Thyroid gland (tissue), 4 donors: ENCODE results near the gene MORC1.
"Not testable (repeated sequence)": the region's sequence is repeated elsewhere in the genome, so short reads cannot be mapped to it uniquely, and the experiment has no call there.

ENCODE experiments used
- POLR2A ChIP-seq, 2 donors: fragments of 450-650 bp; IDR thresholded peaks; one replicate each; pipeline ENCODE4 v1.6.1; 2017; ENCODE audit warnings: antibody characterized with exemption in 2 of 2, mild to moderate bottlenecking in 2 of 2, moderate library complexity in 1 of 2
- TF ChIP-seq, protein P1 (sequence below), 6 experiments: fragments of 200-600 bp in 3 of 6; fragments of 450-650 bp in 3 of 6; sonication (generic) in 3 of 6; IDR thresholded peaks; one replicate each; pipeline ENCODE4 v1.5.1; 2016 to 2019; ENCODE audit warnings: antibody characterized with exemption in 6 of 6, mild to moderate bottlenecking in 2 of 6, inconsistent platforms in 1 of 6, moderate library complexity in 1 of 6

DNA sequence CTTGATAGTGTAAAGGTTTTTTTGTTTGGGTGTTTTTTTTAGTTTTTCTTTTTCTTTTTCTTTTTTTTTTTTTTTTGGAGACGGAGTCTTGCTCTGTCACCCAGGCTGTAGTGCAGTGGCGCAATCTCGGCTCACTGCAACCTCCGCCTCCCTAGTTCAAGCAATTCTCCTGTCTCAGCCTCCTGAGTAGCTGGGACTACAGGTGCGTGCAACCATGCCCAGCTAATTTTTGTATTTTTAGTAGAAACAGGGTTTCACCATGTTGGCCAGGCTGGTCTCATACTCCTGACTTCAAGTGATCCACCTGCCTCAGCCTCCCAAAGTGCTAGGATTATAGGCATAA is 15.5 kb upstream of the MORC1 start:
- TF ChIP-seq, protein P1, sequence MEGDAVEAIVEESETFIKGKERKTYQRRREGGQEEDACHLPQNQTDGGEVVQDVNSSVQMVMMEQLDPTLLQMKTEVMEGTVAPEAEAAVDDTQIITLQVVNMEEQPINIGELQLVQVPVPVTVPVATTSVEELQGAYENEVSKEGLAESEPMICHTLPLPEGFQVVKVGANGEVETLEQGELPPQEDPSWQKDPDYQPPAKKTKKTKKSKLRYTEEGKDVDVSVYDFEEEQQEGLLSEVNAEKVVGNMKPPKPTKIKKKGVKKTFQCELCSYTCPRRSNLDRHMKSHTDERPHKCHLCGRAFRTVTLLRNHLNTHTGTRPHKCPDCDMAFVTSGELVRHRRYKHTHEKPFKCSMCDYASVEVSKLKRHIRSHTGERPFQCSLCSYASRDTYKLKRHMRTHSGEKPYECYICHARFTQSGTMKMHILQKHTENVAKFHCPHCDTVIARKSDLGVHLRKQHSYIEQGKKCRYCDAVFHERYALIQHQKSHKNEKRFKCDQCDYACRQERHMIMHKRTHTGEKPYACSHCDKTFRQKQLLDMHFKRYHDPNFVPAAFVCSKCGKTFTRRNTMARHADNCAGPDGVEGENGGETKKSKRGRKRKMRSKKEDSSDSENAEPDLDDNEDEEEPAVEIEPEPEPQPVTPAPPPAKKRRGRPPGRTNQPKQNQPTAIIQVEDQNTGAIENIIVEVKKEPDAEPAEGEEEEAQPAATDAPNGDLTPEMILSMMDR (IDR thresholded peaks at IDR 0.05) = not testable (repeated sequence)
- TF ChIP-seq POLR2A (IDR thresholded peaks at IDR 0.05) = not testable (repeated sequence)
